Panc1 (cell line): Measurements from ENCODE around the gene LIPT2. TPM values are rescaled to one million over a fixed set of nuclear protein-coding genes. Genes with fewer than 3 reads are reported as not detected.

Source experiments
- ATAC-seq: fragments of 200-7000 bp; cut with Tn5 transposase; 2 replicates; pipeline ENCODE4 v1.9.1; 2020; ENCODE audit warnings: mild to moderate bottlenecking, moderate library complexity
- BruUV-seq: library from RNA; stranded (reverse); fragments of 400-500 nt; replicated peaks from 2 replicates; lab custom pipeline; 2021; lab: Mats Ljungman, UMichigan
- CTCF ChIA-PET: fragments of 300-600 bp; sonication (Branson Sonifier 250); formaldehyde crosslinking; loops from one replicate; lab custom pipeline; 2022; ENCODE audit warnings: antibody characterized with exemption; lab: Charles Lee
- POLR2A ChIA-PET: fragments of 300-600 bp; sonication (Branson Sonifier 250); formaldehyde crosslinking; loops from one replicate; lab custom pipeline; 2022; ENCODE audit warnings: antibody characterized with exemption; lab: Charles Lee
- DNase-seq: peaks from one replicate; pipeline ENCODE4 v3.0.0-alpha.2; 2010; ENCODE audit warnings: low read depth, low spot score
- H3K27ac ChIP-seq: 2 replicates; pipeline ENCODE4 v1.5.1; 2011; ENCODE audit warnings: mild to moderate bottlenecking, low read length, inconsistent platforms
- H3K27me3 ChIP-seq: fragments of 200-500 bp; sonication (Bioruptor generic); 2 replicates; pipeline ENCODE4 v1.6.0; 2014; ENCODE audit warnings: low read length, inconsistent platforms; ENCODE audit not compliant: control insufficient read depth, insufficient read depth
- H3K36me3 ChIP-seq: fragments of 200-500 bp; sonication (Bioruptor generic); 2 replicates; pipeline ENCODE4 v1.5.1; 2014; ENCODE audit warnings: inconsistent platforms, mild to moderate bottlenecking, low read length, moderate library complexity; ENCODE audit not compliant: control insufficient read depth, insufficient read depth
- H3K4me1 ChIP-seq: 2 replicates; pipeline ENCODE4 v1.5.1; 2011; ENCODE audit warnings: inconsistent platforms, mild to moderate bottlenecking, low read length, moderate library complexity; ENCODE audit not compliant: control insufficient read depth, insufficient read depth
- H3K4me3 ChIP-seq, 2 experiments: 2 replicates each; pipeline ENCODE4 v1.5.1; 2011 to 2012; ENCODE audit warnings: low read depth in 2 of 2, low read length in 2 of 2, mild to moderate bottlenecking in 2 of 2, inconsistent platforms in 1 of 2, moderate library complexity in 1 of 2
- H3K9me3 ChIP-seq: fragments of 200-500 bp; sonication (Bioruptor generic); 2 replicates; pipeline ENCODE4 v1.5.1; 2014; ENCODE audit warnings: low read depth, mild to moderate bottlenecking, inconsistent platforms, low read length, moderate library complexity; ENCODE audit not compliant: control insufficient read depth, insufficient read depth
- POLR2AphosphoS5 ChIP-seq: IDR thresholded peaks from 2 replicates; pipeline ENCODE4 v1.6.1; 2012; ENCODE audit warnings: mild to moderate bottlenecking, low read depth, low read length, moderate library complexity
- REST ChIP-seq, 2 experiments: IDR thresholded peaks; 2 replicates each; pipeline ENCODE4 v1.6.1; 2011 to 2012; ENCODE audit warnings: low read depth in 2 of 2, control low read depth in 1 of 2, low read length in 1 of 2, mild to moderate bottlenecking in 1 of 2, moderate library complexity in 1 of 2; ENCODE audit not compliant: insufficient read depth in 1 of 2
- SIN3A ChIP-seq: IDR thresholded peaks from 2 replicates; pipeline ENCODE4 v1.6.1; 2012; ENCODE audit warnings: low read depth, mild to moderate bottlenecking, low read length, moderate library complexity, borderline replicate concordance; ENCODE audit not compliant: insufficient read depth
- TCF7L2 ChIP-seq: IDR thresholded peaks from 2 replicates; pipeline ENCODE4 v1.6.1; 2011; ENCODE audit warnings: mild to moderate bottlenecking, low read depth, low read length, inconsistent platforms
- in situ Hi-C: cut with HindIII; loops from 2 replicates; pipeline ENCODE4 v1.10.0; 2016; ENCODE audit warnings: low sequenced_read_pairs, low pct_unique_long_range_greater_than_20kb
- intact Hi-C: fragments of 100-400 bp; cut with micrococcal nuclease; formaldehyde crosslinking; loops from one replicate; pipeline ENCODE4 v1.10.0; 2022; ENCODE audit not compliant: unreplicated experiment
- total RNA-seq: library from RNA; stranded (reverse); gene quantifications from one replicate; pipeline ENCODE4 v1.2.1, GENCODE V29; 2021; ENCODE audit not compliant: unreplicated experiment
- TF ChIP-seq, protein P1 (sequence below): fragments of 450-650 bp; IDR thresholded peaks from 2 replicates; pipeline ENCODE4 v1.5.1; 2017; ENCODE audit warnings: mild to moderate bottlenecking

Gene LIPT2
- total RNA-seq, 1 experiment from 2014 or later = 6.2 TPM

- Histone ChIP-seq H3K4me1 (no peaks in the 10 kb centered on the region), H3K27ac (no peak overlapping the region), H3K9me3 (no peaks in the 10 kb centered on the region), H3K4me3 (no peak overlapping the region), H3K27me3 (no peaks in the 10 kb centered on the region; the same call in 1 of the 2 replicates), H3K36me3 (no peaks in the 10 kb centered on the region)
- in situ Hi-C loops (no loop called here), intact Hi-C loops (no loop called here)
- CTCF ChIA-PET = no interaction called here
- DNase-seq (no peak), ATAC-seq (no peak)
- POLR2A ChIA-PET = interaction anchor here (0.7 kb wide), 1 partner anchor 80 kb away, joined by 3 read pairs; no protein-coding TSS in a partner anchor
- BruUV-seq = no TSS peak
- TF ChIP-seq, protein P1, sequence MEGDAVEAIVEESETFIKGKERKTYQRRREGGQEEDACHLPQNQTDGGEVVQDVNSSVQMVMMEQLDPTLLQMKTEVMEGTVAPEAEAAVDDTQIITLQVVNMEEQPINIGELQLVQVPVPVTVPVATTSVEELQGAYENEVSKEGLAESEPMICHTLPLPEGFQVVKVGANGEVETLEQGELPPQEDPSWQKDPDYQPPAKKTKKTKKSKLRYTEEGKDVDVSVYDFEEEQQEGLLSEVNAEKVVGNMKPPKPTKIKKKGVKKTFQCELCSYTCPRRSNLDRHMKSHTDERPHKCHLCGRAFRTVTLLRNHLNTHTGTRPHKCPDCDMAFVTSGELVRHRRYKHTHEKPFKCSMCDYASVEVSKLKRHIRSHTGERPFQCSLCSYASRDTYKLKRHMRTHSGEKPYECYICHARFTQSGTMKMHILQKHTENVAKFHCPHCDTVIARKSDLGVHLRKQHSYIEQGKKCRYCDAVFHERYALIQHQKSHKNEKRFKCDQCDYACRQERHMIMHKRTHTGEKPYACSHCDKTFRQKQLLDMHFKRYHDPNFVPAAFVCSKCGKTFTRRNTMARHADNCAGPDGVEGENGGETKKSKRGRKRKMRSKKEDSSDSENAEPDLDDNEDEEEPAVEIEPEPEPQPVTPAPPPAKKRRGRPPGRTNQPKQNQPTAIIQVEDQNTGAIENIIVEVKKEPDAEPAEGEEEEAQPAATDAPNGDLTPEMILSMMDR = no peak
- no peak for TF ChIP-seq POLR2AphosphoS5
- TF ChIP-seq REST (IDR thresholded peaks at IDR 0.05; ENCODE audit: insufficient read depth in 1 of 2, low read depth in 2 of 2, low read length in 1 of 2) = no peak
- TF ChIP-seq TCF7L2 = no peak
- no peak for TF ChIP-seq SIN3A
Measured at GRCh38 chr11:74485868-74486267, 7.7 kb downstream of the LIPT2 start.

GRCh38 chr11:74480688-74481417 lies 12.7 kb downstream of the LIPT2 start:
- ATAC-seq = no peak
- Histone ChIP-seq H3K9me3 (no peaks in the 10 kb centered on the region), H3K27me3 (no peaks in the 10 kb centered on the region; the same call in 1 of the 2 replicates), H3K27ac (no peak overlapping the region), H3K36me3 (no peaks in the 10 kb centered on the region), H3K4me3 (no peak overlapping the region), H3K4me1 (no peaks in the 10 kb centered on the region)
- ChIA-PET CTCF (no interaction called here), POLR2A (interaction anchor here (0.5 kb wide), 1 partner anchor 887 kb away, joined by 7 read pairs; no protein-coding TSS in a partner anchor)
- in situ Hi-C loops (no loop called here), intact Hi-C loops (no loop called here)
- DNase-seq = no peak
- no peak for TF ChIP-seq POLR2AphosphoS5
- no TSS peak for BruUV-seq

GRCh38 chr11:74479732-74480123 lies 13.8 kb downstream of the LIPT2 start:
- no peak overlapping the region for H3K27ac ChIP-seq
- TF ChIP-seq, protein P1 = no peak
- TF ChIP-seq POLR2AphosphoS5 = no peak
- no peak for TF ChIP-seq SIN3A
- TF ChIP-seq REST (IDR thresholded peaks at IDR 0.05; ENCODE audit: insufficient read depth in 1 of 2, low read depth in 2 of 2, low read length in 1 of 2) = no peak
- TF ChIP-seq TCF7L2 = no peak
- no peaks in the 10 kb centered on the region; the same call in 1 of the 2 replicates for H3K27me3 ChIP-seq
- H3K36me3 ChIP-seq = no peaks in the 10 kb centered on the region
- ATAC-seq = no peak
- DNase-seq = no peak
- intact Hi-C loops (no loop called here), in situ Hi-C loops (no loop called here)
- H3K9me3 ChIP-seq = no peaks in the 10 kb centered on the region
- ChIA-PET POLR2A (no interaction called here), CTCF (no interaction called here)
- no peaks in the 10 kb centered on the region for H3K4me1 ChIP-seq
- no peak overlapping the region for H3K4me3 ChIP-seq
- BruUV-seq = no TSS peak
